ENCODE data around the gene KCNK4.

Gene KCNK4

GRCh38 chr11:64327375-64327774, 36.3 kb downstream of the KCNK4 start:
- no peak overlapping the region for H3K27ac Mint-ChIP-seq
- no peak overlapping the region for H3K4me3 Mint-ChIP-seq
- H3K27me3 Mint-ChIP-seq (ENCODE audit: low read depth), result no peaks in the 10 kb centered on the region
- no peak for TF ChIP-seq CTCF (IDR thresholded peaks at IDR 0.05; ENCODE audit: unreplicated experiment in 3 of 3)
- H3K4me1 Mint-ChIP-seq, result no peaks in the 10 kb centered on the region
- no peaks in the 10 kb centered on the region for H3K9me3 Mint-ChIP-seq
- no peaks in the 10 kb centered on the region for H3K36me3 Mint-ChIP-seq (ENCODE audit: low read depth)

GRCh38 chr11:64327993-64328392, 36.9 kb downstream of the KCNK4 start:
- Mint-ChIP-seq H3K4me1 (no peaks in the 10 kb centered on the region), H3K36me3 (ENCODE audit: low read depth) (no peaks in the 10 kb centered on the region), H3K9me3 (no peaks in the 10 kb centered on the region), H3K4me3 (no peak overlapping the region), H3K27me3 (ENCODE audit: low read depth) (no peaks in the 10 kb centered on the region), H3K27ac (no peak overlapping the region)
- no peak for TF ChIP-seq CTCF (IDR thresholded peaks at IDR 0.05; ENCODE audit: unreplicated experiment in 3 of 3)

GRCh38 chr11:64330888-64331287, 39.8 kb downstream of the KCNK4 start:
- peaks cover 5% of the 10 kb centered on the region for H3K4me1 Mint-ChIP-seq
- no peaks in the 10 kb centered on the region for H3K36me3 Mint-ChIP-seq (ENCODE audit: low read depth)
- H3K27me3 Mint-ChIP-seq (ENCODE audit: low read depth), result no peaks in the 10 kb centered on the region
- H3K27ac Mint-ChIP-seq, result no peak overlapping the region
- no peak for TF ChIP-seq CTCF (IDR thresholded peaks at IDR 0.05; ENCODE audit: unreplicated experiment in 3 of 3)
- H3K9me3 Mint-ChIP-seq, result no peaks in the 10 kb centered on the region
- no peak overlapping the region for H3K4me3 Mint-ChIP-seq

- H3K4me1 Mint-ChIP-seq, result peaks cover 5% of the 10 kb centered on the region
- H3K36me3 Mint-ChIP-seq (ENCODE audit: low read depth), result no peaks in the 10 kb centered on the region
- H3K27me3 Mint-ChIP-seq (ENCODE audit: low read depth), result no peaks in the 10 kb centered on the region
- no peaks in the 10 kb centered on the region for H3K9me3 Mint-ChIP-seq
- H3K4me3 Mint-ChIP-seq, result no peak overlapping the region
- H3K27ac Mint-ChIP-seq, result no peak overlapping the region
- TF ChIP-seq CTCF (IDR thresholded peaks at IDR 0.05; ENCODE audit: unreplicated experiment in 3 of 3), result peak; percentile 13 to 23 (median 20)
Measured at GRCh38 chr11:64331569-64332371, 40.7 kb downstream of the KCNK4 start.

DNA sequence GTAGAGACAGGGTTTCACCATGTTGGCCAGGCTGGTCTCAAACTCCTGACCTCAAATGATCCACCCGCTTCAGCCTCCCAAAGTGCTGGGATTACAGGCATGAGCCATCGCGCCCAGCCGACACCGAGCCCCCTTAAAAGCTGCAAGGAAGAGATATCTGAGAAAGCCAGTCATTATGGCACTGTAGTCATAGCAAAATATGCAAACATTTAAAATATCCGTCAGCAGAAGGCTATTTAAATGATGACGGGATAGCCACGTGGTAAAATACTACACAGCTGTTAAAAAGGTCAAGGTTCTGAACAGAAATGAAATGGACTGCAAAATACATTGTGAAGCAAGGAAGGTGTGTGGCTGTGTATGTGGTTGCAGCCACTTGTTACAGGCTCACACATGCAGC, 42.5 kb downstream of the KCNK4 start:
- H3K27me3 Mint-ChIP-seq (ENCODE audit: low read depth), result no peaks in the 10 kb centered on the region
- H3K27ac Mint-ChIP-seq, result no peak overlapping the region
- H3K36me3 Mint-ChIP-seq (ENCODE audit: low read depth), result no peaks in the 10 kb centered on the region
- no peak overlapping the region for H3K4me3 Mint-ChIP-seq
- H3K9me3 Mint-ChIP-seq, result no peaks in the 10 kb centered on the region
- TF ChIP-seq CTCF (IDR thresholded peaks at IDR 0.05; ENCODE audit: unreplicated experiment in 3 of 3), result no peak
- H3K4me1 Mint-ChIP-seq, result peaks cover 5% of the 10 kb centered on the region
